Loucy (cell line): ENCODE data around the gene PRAC2.

Source experiments
- EZH2phosphoT487 ChIP-seq: fragments of 200-600 bp; IDR thresholded peaks from 2 replicates; pipeline ENCODE4 v1.6.1; 2018; ENCODE audit warnings: antibody characterized with exemption, mild to moderate bottlenecking, moderate library complexity, borderline replicate concordance
- TF ChIP-seq, protein P1 (sequence below): fragments of 200-600 bp; sonication (generic); conservative IDR thresholded peaks from 2 replicates; pipeline ENCODE4 v1.5.1; 2014; ENCODE audit warnings: mild to moderate bottlenecking, antibody characterized with exemption, low read length

DNA sequence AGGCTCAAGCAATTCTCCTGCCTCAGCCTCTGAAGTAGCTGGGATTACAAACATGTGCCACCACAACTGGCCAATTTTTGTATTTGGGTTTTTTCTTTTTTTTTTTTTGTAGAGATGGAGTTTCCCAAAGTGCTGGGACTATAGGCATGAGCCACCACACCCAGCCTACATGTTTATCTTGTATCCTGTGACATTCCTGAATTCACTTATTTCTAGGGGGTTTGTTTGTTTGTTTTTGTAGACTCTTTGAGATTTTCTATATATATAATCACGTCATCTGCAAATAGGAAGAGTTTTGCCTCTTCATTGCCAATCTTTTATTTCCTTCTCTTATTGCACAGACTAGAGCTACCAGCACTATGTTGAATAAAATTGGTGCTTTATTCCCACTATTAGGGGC, 29.8 kb upstream of the PRAC2 start:
- TF ChIP-seq, protein P1, sequence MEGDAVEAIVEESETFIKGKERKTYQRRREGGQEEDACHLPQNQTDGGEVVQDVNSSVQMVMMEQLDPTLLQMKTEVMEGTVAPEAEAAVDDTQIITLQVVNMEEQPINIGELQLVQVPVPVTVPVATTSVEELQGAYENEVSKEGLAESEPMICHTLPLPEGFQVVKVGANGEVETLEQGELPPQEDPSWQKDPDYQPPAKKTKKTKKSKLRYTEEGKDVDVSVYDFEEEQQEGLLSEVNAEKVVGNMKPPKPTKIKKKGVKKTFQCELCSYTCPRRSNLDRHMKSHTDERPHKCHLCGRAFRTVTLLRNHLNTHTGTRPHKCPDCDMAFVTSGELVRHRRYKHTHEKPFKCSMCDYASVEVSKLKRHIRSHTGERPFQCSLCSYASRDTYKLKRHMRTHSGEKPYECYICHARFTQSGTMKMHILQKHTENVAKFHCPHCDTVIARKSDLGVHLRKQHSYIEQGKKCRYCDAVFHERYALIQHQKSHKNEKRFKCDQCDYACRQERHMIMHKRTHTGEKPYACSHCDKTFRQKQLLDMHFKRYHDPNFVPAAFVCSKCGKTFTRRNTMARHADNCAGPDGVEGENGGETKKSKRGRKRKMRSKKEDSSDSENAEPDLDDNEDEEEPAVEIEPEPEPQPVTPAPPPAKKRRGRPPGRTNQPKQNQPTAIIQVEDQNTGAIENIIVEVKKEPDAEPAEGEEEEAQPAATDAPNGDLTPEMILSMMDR, result no peak
- TF ChIP-seq EZH2phosphoT487, result no peak
